GM18870 (cell line): ENCODE results near the gene TNIP1.

Source experiments
- ATAC-seq: cut with Tn5 transposase; IDR thresholded peaks from one replicate; pipeline ENCODE4 v1.9.1; 2021; ENCODE audit warnings: moderate library complexity; ENCODE audit not compliant: unreplicated experiment

TNIP1 gene

GRCh38 chr5:151005187-151005949 is 75.5 kb downstream of the TNIP1 start:
- ATAC-seq = no peak

DNA sequence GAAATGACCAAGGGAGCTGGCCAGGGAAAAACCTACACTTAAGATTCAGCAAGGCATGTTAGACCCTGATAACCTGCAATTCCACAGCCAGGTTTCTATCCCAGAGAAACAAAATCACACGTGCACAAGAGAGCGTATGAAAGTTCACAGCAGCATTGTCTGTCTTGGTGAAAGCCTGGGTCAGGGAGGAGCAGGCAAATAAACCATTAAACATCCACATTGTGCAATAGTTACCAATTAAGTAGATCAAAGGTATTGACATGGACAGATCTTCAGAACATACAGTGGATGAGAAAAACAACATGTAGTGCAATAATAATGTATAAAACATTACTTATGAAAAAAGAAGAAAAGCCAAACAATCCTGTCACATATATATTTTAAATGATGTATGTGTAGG is 76.3 kb downstream of the TNIP1 start:
- no peak for ATAC-seq

GRCh38 chr5:151003503-151003860 is 77.4 kb downstream of the TNIP1 start:
- ATAC-seq = no peak

- no peak for ATAC-seq
Measured at GRCh38 chr5:151002681-151003502, 77.9 kb downstream of the TNIP1 start.

GRCh38 chr5:151002250-151002649 is 78.6 kb downstream of the TNIP1 start:
- ATAC-seq = no peak

- no peak for ATAC-seq
Measured at GRCh38 chr5:151001436-151001835, 79.4 kb downstream of the TNIP1 start.

DNA sequence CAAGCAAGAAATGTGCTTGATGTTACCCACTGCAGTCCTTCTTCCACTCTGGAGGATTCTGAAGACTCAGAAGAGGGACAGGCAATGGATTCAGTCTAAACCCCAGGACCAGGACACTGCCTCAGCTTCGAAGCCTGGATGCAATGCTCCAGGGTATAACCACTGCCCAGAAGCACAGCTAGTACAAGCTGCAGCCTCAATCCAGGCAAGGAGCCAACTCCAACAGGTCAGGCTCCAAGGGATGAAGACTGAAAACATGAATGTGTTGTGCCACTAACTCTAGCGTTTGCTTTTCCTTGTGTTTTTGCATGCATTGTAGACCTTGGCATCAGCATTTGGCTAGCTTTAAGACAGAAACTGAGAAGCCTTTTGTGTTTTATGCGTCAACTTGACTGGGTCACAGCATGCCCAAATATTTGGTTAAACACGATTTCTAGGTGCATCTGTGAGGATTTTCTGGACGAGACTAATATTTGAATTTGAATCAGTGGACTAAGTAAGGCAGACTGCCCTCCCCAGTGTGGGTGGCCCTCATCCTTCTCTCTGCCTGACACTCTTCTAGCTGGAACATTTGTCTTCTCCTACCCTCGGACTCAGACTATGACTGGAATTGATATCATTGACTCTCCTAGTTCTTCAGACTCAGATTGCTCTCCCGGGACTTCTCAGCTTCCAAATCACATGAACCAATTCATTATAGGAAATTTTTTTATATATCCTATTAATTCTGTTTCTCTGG is 81.0 kb downstream of the TNIP1 start:
- ATAC-seq = no peak

GRCh38 chr5:150993826-150994412 is 86.9 kb downstream of the TNIP1 start:
- no peak for ATAC-seq

DNA sequence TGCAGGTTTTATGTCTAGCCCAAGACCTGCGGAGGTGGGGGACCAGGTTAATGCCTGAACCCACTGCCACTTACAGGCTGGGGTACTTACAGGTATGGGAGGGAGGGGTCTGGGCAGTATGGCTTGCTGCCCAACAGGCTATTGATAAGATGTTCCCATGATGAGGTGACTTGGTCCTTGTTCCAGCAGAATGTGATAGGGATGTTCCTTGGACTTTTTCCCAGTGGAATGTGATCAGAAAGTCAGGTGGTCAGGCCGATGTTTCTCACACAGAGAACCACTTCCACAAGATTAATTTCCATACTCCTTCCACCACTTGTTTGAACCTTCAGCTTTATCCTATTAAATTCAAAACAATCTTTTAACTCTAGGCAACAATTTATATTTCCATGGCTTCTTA is 87.4 kb downstream of the TNIP1 start:
- ATAC-seq = no peak

GRCh38 chr5:150992705-150993104 is 88.1 kb downstream of the TNIP1 start:
- no peak for ATAC-seq

DNA sequence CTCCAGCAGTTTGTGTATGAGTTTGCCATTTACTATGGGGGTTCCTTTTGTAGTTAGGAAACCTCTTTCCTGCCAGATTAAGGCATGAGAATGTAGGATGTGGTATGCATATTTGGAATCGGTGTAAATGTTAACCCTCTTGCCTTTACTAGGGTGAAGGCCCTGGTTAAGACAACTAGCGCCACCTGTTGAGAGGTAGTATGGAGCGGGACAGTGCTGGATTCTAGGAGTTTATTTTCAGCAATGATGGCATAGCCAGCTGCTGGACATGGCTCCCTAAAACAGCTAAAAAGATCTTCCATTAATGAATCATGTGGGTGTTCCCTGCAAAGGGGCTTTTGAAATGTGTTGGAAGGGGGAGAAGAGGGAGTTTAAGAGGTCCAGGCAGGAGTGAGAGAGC is 91.1 kb downstream of the TNIP1 start:
- no peak for ATAC-seq

DNA sequence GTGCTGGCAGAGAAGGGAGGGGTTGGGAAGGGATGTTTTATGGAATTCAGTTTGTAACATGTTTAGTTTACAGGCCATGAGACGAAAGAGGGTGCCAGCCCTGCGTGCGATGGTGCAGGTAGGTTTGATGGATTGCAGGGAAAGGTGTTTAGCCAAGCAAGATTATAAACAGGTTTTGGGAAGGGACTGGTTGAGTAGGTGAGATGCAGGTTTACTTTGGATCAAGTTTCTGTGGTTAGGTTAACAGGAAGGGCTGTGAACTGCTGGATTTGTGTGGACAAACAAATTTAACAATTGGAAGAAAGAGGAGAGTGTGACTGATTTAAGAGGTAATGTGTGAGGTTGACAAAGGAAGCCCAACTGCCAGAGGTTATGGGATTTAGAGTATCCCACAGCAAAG is 93.1 kb downstream of the TNIP1 start:
- ATAC-seq = no peak
